ENCODE measurements around the gene PDS5B. TPM values are rescaled to one million over a fixed set of nuclear protein-coding genes. Genes with fewer than 3 reads are reported as not detected.

The PDS5B gene
- total RNA-seq, 6 experiments from 2014 or later, result 11.9 to 14.2 (median 12.5) TPM

DNA sequence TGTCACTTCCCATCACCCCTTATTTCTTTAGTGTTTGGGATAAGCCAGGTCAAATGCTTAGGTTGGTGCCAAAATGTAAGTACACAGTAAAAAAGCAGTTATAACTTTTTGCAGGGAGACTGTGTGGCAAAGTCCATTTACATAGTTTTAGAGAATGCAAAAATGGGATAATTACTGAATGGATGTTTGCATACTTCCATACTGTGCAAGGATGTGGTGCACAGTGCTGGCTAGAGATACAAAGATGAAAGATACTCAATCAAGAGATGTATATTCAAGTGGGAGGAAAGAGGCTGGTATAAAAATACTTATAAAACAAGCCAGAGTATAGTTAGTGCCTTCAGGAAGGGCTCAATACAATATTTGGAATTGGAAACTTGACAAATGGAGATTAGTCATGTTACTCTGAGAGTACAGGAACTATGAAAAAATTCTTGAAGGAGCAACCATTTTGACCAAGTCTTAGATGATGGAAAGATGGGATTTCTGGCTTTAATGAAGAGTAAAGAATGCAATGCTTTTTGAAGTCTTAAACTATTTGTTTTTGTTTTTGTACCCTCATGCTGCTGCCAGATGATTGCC is 8.0 kb downstream of the PDS5B start:
- no peak overlapping the region for H3K4me3 ChIP-seq
- no peaks in the 10 kb centered on the region for H3K27me3 ChIP-seq
- no peak overlapping the region for H3K27ac ChIP-seq
- DNase-seq (no peak), ATAC-seq (no peak)
- no peaks in the 10 kb centered on the region for H3K9me3 ChIP-seq
- intact Hi-C loops (cut with DNase I), result no loop called here
- H3K36me3 ChIP-seq, result no peaks in the 10 kb centered on the region
- TF ChIP-seq CTCF (IDR thresholded peaks at IDR 0.05) (no peak), POLR2A (IDR thresholded peaks at IDR 0.05) (no peak)
- peaks cover 0 to 2% (median 0%) of the 10 kb centered on the region in 4 donors for H3K4me1 ChIP-seq

GRCh38 chr13:32595306-32595705 is 9.1 kb downstream of the PDS5B start:
- peaks cover 0 to 2% (median 0%) of the 10 kb centered on the region in 4 donors for H3K4me1 ChIP-seq
- intact Hi-C loops (cut with DNase I), result loop anchor here in 1 of 2 donors (5.0 kb wide), 1 partner anchor 37 kb away; no protein-coding TSS in a partner anchor
- no peaks in the 10 kb centered on the region for H3K36me3 ChIP-seq
- no peaks in the 10 kb centered on the region for H3K27me3 ChIP-seq
- no peak for TF ChIP-seq POLR2A (IDR thresholded peaks at IDR 0.05)
- no peak for TF ChIP-seq CTCF (IDR thresholded peaks at IDR 0.05)
- ATAC-seq (no peak), DNase-seq (no peak)
- no peak overlapping the region for H3K4me3 ChIP-seq
- H3K9me3 ChIP-seq, result no peaks in the 10 kb centered on the region
- 70% methylated on average over 2 of the region's 2 CpGs for WGBS (ENCODE audit: insufficient coverage, low coverage, low lambda C conversion rate, missing lambda C conversion rate)
- no peak overlapping the region for H3K27ac ChIP-seq

DNA sequence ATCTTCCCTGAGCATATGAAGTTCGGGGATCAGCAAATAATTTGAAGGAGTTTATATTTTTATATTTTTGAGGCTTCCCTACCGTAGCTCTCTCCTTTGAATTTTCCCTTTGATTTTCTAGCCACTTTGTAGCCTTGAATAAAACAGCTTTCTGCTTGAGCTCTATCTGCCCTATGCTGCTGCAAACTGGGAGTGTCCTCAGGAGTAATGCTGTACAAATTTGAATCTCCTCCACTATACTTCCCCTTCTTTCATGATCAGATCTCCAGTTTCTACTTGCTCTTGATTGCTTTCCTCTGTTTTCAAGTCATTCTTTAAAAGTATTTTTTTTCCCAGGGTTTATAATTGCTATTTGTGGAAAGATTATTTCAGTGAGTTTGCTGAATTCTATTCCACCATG is 14.6 kb downstream of the PDS5B start:
- ATAC-seq (no peak), DNase-seq (no peak)
- H3K36me3 ChIP-seq, result no peaks in the 10 kb centered on the region
- H3K27me3 ChIP-seq, result no peaks in the 10 kb centered on the region
- H3K27ac ChIP-seq, result no peak overlapping the region
- 29% methylated on average over 1 of the region's 2 CpGs for WGBS (ENCODE audit: insufficient coverage, low coverage, low lambda C conversion rate, missing lambda C conversion rate)
- no peaks in the 10 kb centered on the region for H3K9me3 ChIP-seq
- no peak for TF ChIP-seq POLR2A (IDR thresholded peaks at IDR 0.05)
- TF ChIP-seq CTCF (IDR thresholded peaks at IDR 0.05), result no peak
- intact Hi-C loops (cut with DNase I), result no loop called here
- H3K4me3 ChIP-seq, result no peak overlapping the region
- peaks cover 0 to 2% (median 0%) of the 10 kb centered on the region in 4 donors for H3K4me1 ChIP-seq

- no peak for ATAC-seq
- DNase-seq, result no peak
- H3K36me3 ChIP-seq, result no peaks in the 10 kb centered on the region
- no peaks in the 10 kb centered on the region for H3K27me3 ChIP-seq
- no peak for TF ChIP-seq CTCF (IDR thresholded peaks at IDR 0.05)
- no peak for TF ChIP-seq POLR2A (IDR thresholded peaks at IDR 0.05)
- H3K4me3 ChIP-seq, result no peak overlapping the region
- WGBS (ENCODE audit: insufficient coverage, low coverage, low lambda C conversion rate, missing lambda C conversion rate), result 75% methylated on average over 1 of the region's 1 CpG
- intact Hi-C loops (cut with DNase I), result no loop called here
- H3K27ac ChIP-seq, result no peak overlapping the region
- peaks cover 0 to 12% (median 0%) of the 10 kb centered on the region in 4 donors for H3K4me1 ChIP-seq
- no peaks in the 10 kb centered on the region for H3K9me3 ChIP-seq
These were observed 23.2 kb downstream of the PDS5B start for GRCh38 chr13:32609428-32609827.

- WGBS (ENCODE audit: insufficient coverage, low coverage, low lambda C conversion rate, missing lambda C conversion rate), result 79% methylated on average over 1 of the region's 1 CpG
- DNase-seq (no peak), ATAC-seq (peak in 2 of 4 donors; percentile 17 to 43)
- TF ChIP-seq CTCF (IDR thresholded peaks at IDR 0.05), result no peak
- TF ChIP-seq POLR2A (IDR thresholded peaks at IDR 0.05), result no peak
- Histone ChIP-seq H3K9me3 (no peaks in the 10 kb centered on the region), H3K36me3 (no peaks in the 10 kb centered on the region), H3K27ac (no peak overlapping the region), H3K4me3 (no peak overlapping the region), H3K27me3 (no peaks in the 10 kb centered on the region), H3K4me1 (peaks cover 0 to 12% (median 0%) of the 10 kb centered on the region in 4 donors)
- intact Hi-C loops (cut with DNase I), result no loop called here
These were observed 24.3 kb downstream of the PDS5B start for GRCh38 chr13:32610538-32610937.
